Tibial nerve (tissue), 4 donors: ENCODE data around the gene PXMP4. TPM values are rescaled to one million over a fixed set of nuclear protein-coding genes. Genes with fewer than 3 reads are reported as not detected.
"Not testable (repeated sequence)": the region's sequence is repeated elsewhere in the genome, so short reads cannot be mapped to it uniquely, and the experiment has no call there.

ENCODE experiments used
- DNase-seq, 2 donors: peaks; one replicate each; pipeline ENCODE4 v3.0.0-alpha.2; 2019; ENCODE audit warnings: low spot score in 2 of 2
- H3K27ac ChIP-seq, 4 donors: fragments of 200-600 bp; sonication (generic) in 3 of 4; one replicate each; pipeline ENCODE4 v1.5.1; 2017 to 2019; ENCODE audit warnings: mild to moderate bottlenecking in 1 of 4
- H3K27me3 ChIP-seq, 2 donors: fragments of 200-600 bp; sonication (generic) in 1 of 2; one replicate each; pipeline versions ENCODE4 v1.5.1 to v1.6.0; 2017 to 2019
- H3K36me3 ChIP-seq, 3 donors: fragments of 200-600 bp; sonication (generic); one replicate each; pipeline ENCODE4 v1.5.1; 2018 to 2019
- H3K4me1 ChIP-seq, 4 donors: fragments of 200-600 bp; sonication (generic) in 3 of 4; one replicate each; pipeline ENCODE4 v1.5.1; 2017 to 2019
- H3K4me3 ChIP-seq, 4 donors: fragments of 200-600 bp; sonication (generic) in 3 of 4; one replicate each; pipeline ENCODE4 v1.5.1; 2017 to 2019; ENCODE audit warnings: mild to moderate bottlenecking in 1 of 4, moderate library complexity in 1 of 4
- H3K9me3 ChIP-seq, 4 donors: fragments of 200-600 bp; sonication (generic) in 3 of 4; one replicate each; pipeline ENCODE4 v1.5.1; 2017 to 2019
- EP300 ChIP-seq, 2 donors: sonication (generic); formaldehyde crosslinking; IDR thresholded peaks; one replicate each; pipeline ENCODE4 v1.6.1; 2017; ENCODE audit warnings: antibody characterized with exemption in 2 of 2, mild to moderate bottlenecking in 1 of 2
- POLR2A ChIP-seq, 2 donors: fragments of 450-650 bp; IDR thresholded peaks; one replicate each; pipeline ENCODE4 v1.6.1; 2017; ENCODE audit warnings: antibody characterized with exemption in 2 of 2, mild to moderate bottlenecking in 2 of 2, moderate library complexity in 2 of 2
- WGBS, 2 donors: methylation state at CpG; one replicate each; pipeline ENCODE4 v1.1.5; 2018; 5-methylcytosine and 5-hydroxymethylcytosine counted together
- total RNA-seq, 4 donors: library from RNA; depleted of rRNA; stranded (reverse); fragments of >200 nt; gene quantifications; one replicate each; pipeline ENCODE4 v1.1.0, GENCODE V29; 2016
- TF ChIP-seq, protein P1 (sequence below), 5 experiments: fragments of 200-600 bp in 3 of 5; fragments of 450-650 bp in 2 of 5; sonication (generic) in 3 of 5; IDR thresholded peaks; one replicate each; pipeline ENCODE4 v1.5.1; 2016 to 2019; ENCODE audit warnings: antibody characterized with exemption in 5 of 5, mild to moderate bottlenecking in 3 of 5, moderate library complexity in 2 of 5

The PXMP4 gene
- total RNA-seq, 4 donors from 2014 or later, result 5.1 to 9.6 (median 8.6) TPM

GRCh38 chr20:33704197-33704924 is 15.7 kb downstream of the PXMP4 start:
- 92 to 97% methylated on average over 11 of the region's 11 CpGs for WGBS, 2 donors
- TF ChIP-seq EP300 (IDR thresholded peaks at IDR 0.05) (no peak), POLR2A (IDR thresholded peaks at IDR 0.05) (no peak)
- TF ChIP-seq, protein P1, sequence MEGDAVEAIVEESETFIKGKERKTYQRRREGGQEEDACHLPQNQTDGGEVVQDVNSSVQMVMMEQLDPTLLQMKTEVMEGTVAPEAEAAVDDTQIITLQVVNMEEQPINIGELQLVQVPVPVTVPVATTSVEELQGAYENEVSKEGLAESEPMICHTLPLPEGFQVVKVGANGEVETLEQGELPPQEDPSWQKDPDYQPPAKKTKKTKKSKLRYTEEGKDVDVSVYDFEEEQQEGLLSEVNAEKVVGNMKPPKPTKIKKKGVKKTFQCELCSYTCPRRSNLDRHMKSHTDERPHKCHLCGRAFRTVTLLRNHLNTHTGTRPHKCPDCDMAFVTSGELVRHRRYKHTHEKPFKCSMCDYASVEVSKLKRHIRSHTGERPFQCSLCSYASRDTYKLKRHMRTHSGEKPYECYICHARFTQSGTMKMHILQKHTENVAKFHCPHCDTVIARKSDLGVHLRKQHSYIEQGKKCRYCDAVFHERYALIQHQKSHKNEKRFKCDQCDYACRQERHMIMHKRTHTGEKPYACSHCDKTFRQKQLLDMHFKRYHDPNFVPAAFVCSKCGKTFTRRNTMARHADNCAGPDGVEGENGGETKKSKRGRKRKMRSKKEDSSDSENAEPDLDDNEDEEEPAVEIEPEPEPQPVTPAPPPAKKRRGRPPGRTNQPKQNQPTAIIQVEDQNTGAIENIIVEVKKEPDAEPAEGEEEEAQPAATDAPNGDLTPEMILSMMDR (IDR thresholded peaks at IDR 0.05), result no peak
- H3K27me3 ChIP-seq, result no peaks in the 10 kb centered on the region
- H3K27ac ChIP-seq, result no peak overlapping the region
- no peaks in the 10 kb centered on the region for H3K9me3 ChIP-seq
- DNase-seq, result no peak
- H3K4me3 ChIP-seq, result no peak overlapping the region
- peaks cover 0 to 58% (median 0%) of the 10 kb centered on the region in 3 donors for H3K36me3 ChIP-seq
- H3K4me1 ChIP-seq, result no peaks in the 10 kb centered on the region

GRCh38 chr20:33703498-33704137 is 16.5 kb downstream of the PXMP4 start:
- Histone ChIP-seq H3K9me3 (no peaks in the 10 kb centered on the region), H3K4me1 (no peaks in the 10 kb centered on the region), H3K27me3 (no peaks in the 10 kb centered on the region), H3K36me3 (peaks cover 0 to 51% (median 0%) of the 10 kb centered on the region in 3 donors), H3K27ac (no peak overlapping the region), H3K4me3 (no peak overlapping the region)
- no peak for TF ChIP-seq POLR2A (IDR thresholded peaks at IDR 0.05)
- TF ChIP-seq EP300 (IDR thresholded peaks at IDR 0.05), result no peak
- TF ChIP-seq, protein P1 (IDR thresholded peaks at IDR 0.05), result no peak
- WGBS, 2 donors, result 87 to 93% methylated on average over 7 to 8 of the region's 8 CpGs
- DNase-seq, result no peak

DNA sequence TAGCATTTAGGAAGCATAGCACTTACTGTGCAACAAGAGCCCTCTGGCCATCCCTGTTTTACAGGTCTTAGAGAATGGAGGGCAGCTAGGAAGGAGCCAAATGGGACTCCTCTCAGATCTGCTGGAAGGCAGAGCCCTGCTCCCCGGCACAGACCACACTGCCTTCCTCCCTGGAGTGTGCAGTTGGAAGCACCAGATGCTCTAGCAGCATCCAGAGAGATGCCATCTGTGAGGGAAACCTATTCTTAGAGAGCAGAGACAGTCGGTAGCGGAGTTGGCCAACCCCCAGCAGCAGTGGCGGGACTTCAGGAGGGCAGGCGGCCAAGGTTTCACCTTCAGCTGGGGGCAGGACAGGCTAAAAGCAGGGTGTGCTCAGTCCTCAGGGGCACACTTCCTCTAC is 17.2 kb downstream of the PXMP4 start:
- no peaks in the 10 kb centered on the region for H3K4me1 ChIP-seq
- no peak overlapping the region for H3K4me3 ChIP-seq
- peaks cover 0 to 43% (median 0%) of the 10 kb centered on the region in 3 donors for H3K36me3 ChIP-seq
- no peaks in the 10 kb centered on the region for H3K27me3 ChIP-seq
- WGBS, 2 donors, result 63 to 67% methylated on average over 5 of the region's 5 CpGs
- no peak for TF ChIP-seq POLR2A (IDR thresholded peaks at IDR 0.05)
- TF ChIP-seq, protein P1 (IDR thresholded peaks at IDR 0.05), result no peak
- no peak for TF ChIP-seq EP300 (IDR thresholded peaks at IDR 0.05)
- H3K9me3 ChIP-seq, result no peaks in the 10 kb centered on the region
- no peak for DNase-seq
- H3K27ac ChIP-seq, result no peak overlapping the region

DNA sequence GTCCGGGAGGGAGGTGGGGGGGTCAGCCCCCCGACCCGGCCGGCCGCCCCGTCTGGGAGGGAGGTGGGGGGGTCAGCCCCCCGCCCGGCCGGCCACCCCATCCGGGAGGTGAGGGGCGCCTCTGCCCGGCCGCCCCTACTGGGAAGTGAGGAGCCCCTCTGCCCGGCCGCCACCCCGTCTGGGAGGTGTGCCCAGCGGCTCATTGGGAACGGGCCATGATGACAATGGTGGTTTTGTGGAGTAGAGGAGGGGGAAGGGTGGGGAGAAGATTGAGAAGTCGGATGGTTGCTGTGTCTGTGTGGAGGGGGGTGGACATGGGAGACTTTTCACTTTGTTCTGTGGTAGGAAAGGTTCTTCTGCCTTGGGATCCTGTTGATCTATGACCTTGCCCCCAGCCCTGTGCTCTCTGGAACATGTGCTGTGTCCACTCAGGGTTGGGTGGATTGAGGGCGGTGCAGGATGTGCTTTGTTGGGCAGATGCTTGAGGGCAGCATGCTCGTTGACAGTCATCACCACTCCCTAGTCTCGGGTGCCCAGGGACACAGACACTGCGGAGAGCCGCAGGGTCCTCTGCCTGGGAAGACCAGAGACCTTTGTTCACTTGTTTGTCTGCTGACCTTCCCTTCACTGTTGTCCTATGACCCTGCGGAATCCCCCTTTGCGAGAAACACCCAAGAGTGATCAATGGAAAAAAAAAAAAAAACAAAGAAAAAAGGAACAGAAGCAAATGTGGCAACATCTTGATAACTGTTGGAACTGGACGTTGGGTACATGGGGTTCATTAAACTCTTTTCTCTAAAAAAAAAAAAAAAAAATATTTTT is 18.3 kb downstream of the PXMP4 start:
- TF ChIP-seq POLR2A (IDR thresholded peaks at IDR 0.05), result no peak
- TF ChIP-seq, protein P1 (IDR thresholded peaks at IDR 0.05), result no peak
- TF ChIP-seq EP300 (IDR thresholded peaks at IDR 0.05), result no peak
- Histone ChIP-seq H3K9me3 (no peaks in the 10 kb centered on the region), H3K27me3 (no peaks in the 10 kb centered on the region), H3K27ac (no peak overlapping the region), H3K4me3 (no peak overlapping the region), H3K4me1 (no peaks in the 10 kb centered on the region), H3K36me3 (peaks cover 0 to 33% (median 0%) of the 10 kb centered on the region in 3 donors)
- no peak for DNase-seq
- WGBS, 2 donors, result 76 to 79% methylated on average over 12 to 17 of the region's 27 CpGs

DNA sequence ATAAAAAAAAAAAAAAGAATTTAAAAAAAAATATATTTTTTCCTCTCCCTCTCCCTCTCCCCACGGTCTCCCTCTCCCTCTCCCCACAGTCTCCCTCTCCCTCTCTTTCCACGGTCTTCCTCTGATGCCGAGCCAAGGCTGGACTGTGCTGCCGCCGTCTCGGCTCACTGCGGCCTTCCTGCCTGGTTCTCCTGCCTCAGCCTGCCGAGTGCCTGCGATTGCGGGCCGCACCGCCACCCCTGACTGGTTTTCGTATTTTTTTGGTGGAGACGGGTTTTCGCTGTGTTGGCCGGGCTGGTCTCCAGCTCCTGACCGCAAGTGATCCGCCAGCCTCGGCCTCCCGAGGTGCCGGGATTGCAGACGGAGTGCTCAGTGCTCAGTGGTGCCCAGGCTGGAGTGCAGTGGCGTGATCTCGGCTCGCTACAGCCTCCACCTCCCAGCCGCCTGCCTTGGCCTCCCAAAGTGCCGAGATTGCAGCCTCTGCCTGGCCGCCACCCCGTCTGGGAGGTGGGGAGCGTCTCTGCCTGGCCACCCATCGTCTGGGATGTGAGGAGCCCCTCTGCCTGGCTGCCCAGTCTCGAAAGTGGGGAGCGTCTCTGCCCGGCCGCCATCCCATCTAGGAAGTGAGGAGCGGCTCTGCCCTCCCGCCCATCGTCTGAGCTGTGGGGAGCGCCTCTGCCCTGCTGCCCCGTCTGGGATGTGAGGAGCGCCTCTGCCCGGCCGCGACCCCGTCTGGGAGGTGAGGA is 19.2 kb downstream of the PXMP4 start:
- WGBS, 2 donors, result 91 to 97% methylated on average over 16 to 37 of the region's 45 CpGs
- H3K9me3 ChIP-seq, result not testable (repeated sequence)

DNA sequence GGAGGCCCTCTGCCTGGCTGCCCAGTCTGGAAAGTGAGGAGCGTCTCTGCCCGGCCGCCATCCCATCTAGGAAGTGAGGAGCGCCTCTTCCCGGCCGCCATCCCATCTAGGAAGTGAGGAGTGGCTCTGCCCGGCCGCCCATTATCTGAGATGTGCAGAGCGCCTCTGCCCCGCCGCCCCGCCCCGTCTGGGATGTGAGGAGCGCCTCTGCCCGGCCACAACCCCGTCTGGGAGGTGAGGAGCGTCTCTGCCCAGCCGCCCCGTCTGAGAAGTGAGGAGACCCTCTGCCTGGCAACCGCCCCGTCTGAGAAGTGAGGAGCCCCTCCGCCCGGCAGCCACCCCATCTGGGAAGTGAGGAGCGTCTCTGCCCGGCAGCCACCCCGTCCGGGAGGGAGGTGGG is 21.1 kb downstream of the PXMP4 start:
- not testable (repeated sequence) for H3K4me3 ChIP-seq, H3K9me3 ChIP-seq, H3K36me3 ChIP-seq, H3K4me1 ChIP-seq, H3K27ac ChIP-seq, H3K27me3 ChIP-seq, DNase-seq
- WGBS, 2 donors, result 93 to 99% methylated on average over 13 to 14 of the region's 27 CpGs

More for the DNA sequence above, 19.2 kb downstream of the PXMP4 start:
- H3K36me3 ChIP-seq, result peaks cover 0 to 23% (median 0%) of the 10 kb centered on the region in 3 donors
- not testable (repeated sequence) for H3K27ac ChIP-seq, H3K27me3 ChIP-seq, H3K4me1 ChIP-seq, DNase-seq, H3K4me3 ChIP-seq
